HEK293 (cell line): Measurements from ENCODE around the gene TADA2B.

Source experiments
- CTCF ChIA-PET: fragments of 350-600 bp; formaldehyde crosslinking; extraction: SDS; loops from one replicate; lab custom pipeline; 2021; ENCODE audit warnings: antibody characterized with exemption; lab: Yijun Ruan, JAX
- POLR2A ChIA-PET: fragments of 300-600 bp; formaldehyde crosslinking; extraction: SDS; loops from one replicate; lab custom pipeline; 2020; ENCODE audit warnings: antibody characterized with exemption, inconsistent platforms; lab: Yijun Ruan, JAX
- H3K27ac ChIP-seq: fragments of 200-500 bp; sonication (Bioruptor generic); 2 replicates; pipeline ENCODE4 v1.5.1; 2014; ENCODE audit warnings: low read depth, low read length, control low read depth, inconsistent platforms; ENCODE audit errors: extremely low read depth
- H3K36me3 ChIP-seq, 2 experiments: fragments of 200-500 bp in 1 of 2; sonication (Bioruptor generic) in 1 of 2; 1 replicate in 1 of 2; 2 replicates in 1 of 2; pipeline ENCODE4 v1.5.1; 2014 to 2017; ENCODE audit warnings: inconsistent platforms in 2 of 2, low read length in 2 of 2; ENCODE audit not compliant: control insufficient read depth in 2 of 2, insufficient read depth in 1 of 2
- H3K4me1 ChIP-seq: fragments of 200-500 bp; sonication (Bioruptor generic); 2 replicates; pipeline ENCODE4 v1.5.1; 2014; ENCODE audit warnings: mild to moderate bottlenecking, low read length, inconsistent platforms; ENCODE audit not compliant: control insufficient read depth, insufficient read depth
- H3K4me3 ChIP-seq: 2 replicates; pipeline ENCODE4 v1.5.1; 2011; ENCODE audit warnings: low read depth, mild to moderate bottlenecking, control low read depth, low read length, moderate library complexity
- H3K9me3 ChIP-seq: fragments of 200-500 bp; sonication (Bioruptor generic); 2 replicates; pipeline ENCODE4 v1.5.1; 2014; ENCODE audit warnings: low read depth, low read length, inconsistent platforms; ENCODE audit not compliant: control insufficient read depth, insufficient read depth
- HOXC10 ChIP-seq: sonication (generic); formaldehyde crosslinking; IDR thresholded peaks from 2 replicates; pipeline ENCODE4 v1.8.1; 2023; ENCODE audit warnings: mild to moderate bottlenecking, missing genetic modification reagents
- KLF1 ChIP-seq: fragments of 450-650 bp; formaldehyde crosslinking; IDR thresholded peaks from 2 replicates; pipeline ENCODE4 v1.5.1; 2016; ENCODE audit warnings: missing biosample characterization, missing genetic modification characterization
- KLF10 ChIP-seq: fragments of 450-650 bp; IDR thresholded peaks from 2 replicates; pipeline ENCODE4 v1.5.1; 2018; ENCODE audit warnings: missing biosample characterization, mild to moderate bottlenecking, missing genetic modification characterization
- KLF16 ChIP-seq: fragments of 450-650 bp; formaldehyde crosslinking; IDR thresholded peaks from 2 replicates; pipeline ENCODE4 v1.5.1; 2017; ENCODE audit warnings: missing biosample characterization, missing genetic modification characterization
- KLF8 ChIP-seq: fragments of 450-650 bp; formaldehyde crosslinking; IDR thresholded peaks from 2 replicates; pipeline ENCODE4 v1.5.1; 2016; ENCODE audit warnings: missing biosample characterization, missing genetic modification characterization
- KLF9 ChIP-seq: fragments of 450-650 bp; formaldehyde crosslinking; IDR thresholded peaks from 2 replicates; pipeline ENCODE4 v1.5.1; 2016; ENCODE audit warnings: missing biosample characterization, missing genetic modification characterization, low read depth
- TCF7L2 ChIP-seq: IDR thresholded peaks from 2 replicates; pipeline ENCODE4 v1.6.1; 2011; ENCODE audit warnings: low read depth, mild to moderate bottlenecking, inconsistent platforms, low read length, moderate library complexity, borderline replicate concordance
- TRIM28 ChIP-seq: IDR thresholded peaks from 2 replicates; pipeline ENCODE4 v1.6.1; 2011; ENCODE audit warnings: low read length, control low read depth, borderline replicate concordance
- YY1 ChIP-seq: fragments of 450-650 bp; formaldehyde crosslinking; IDR thresholded peaks from 2 replicates; pipeline ENCODE4 v1.5.1; 2018; ENCODE audit warnings: missing biosample characterization, missing genetic modification characterization
- ZBTB20 ChIP-seq: fragments of 450-650 bp; formaldehyde crosslinking; IDR thresholded peaks from 2 replicates; pipeline ENCODE4 v1.5.1; 2016; ENCODE audit warnings: missing biosample characterization, missing genetic modification characterization
- ZFP69B ChIP-seq: fragments of 450-650 bp; formaldehyde crosslinking; IDR thresholded peaks from 2 replicates; pipeline ENCODE4 v1.5.1; 2016; ENCODE audit warnings: missing biosample characterization, missing genetic modification characterization
- ZNF112 ChIP-seq: fragments of 450-650 bp; formaldehyde crosslinking; IDR thresholded peaks from 2 replicates; pipeline ENCODE4 v1.5.0; 2017; ENCODE audit warnings: missing biosample characterization, missing genetic modification characterization
- ZNF146 ChIP-seq: fragments of 450-650 bp; formaldehyde crosslinking; IDR thresholded peaks from 2 replicates; pipeline ENCODE4 v1.5.1; 2016; ENCODE audit warnings: missing biosample characterization, missing genetic modification characterization
- ZNF174 ChIP-seq: fragments of 450-650 bp; formaldehyde crosslinking; IDR thresholded peaks from 2 replicates; pipeline ENCODE4 v1.5.0; 2017; ENCODE audit warnings: missing biosample characterization, mild to moderate bottlenecking, missing genetic modification characterization
- ZNF202 ChIP-seq: fragments of 450-650 bp; formaldehyde crosslinking; IDR thresholded peaks from 2 replicates; pipeline ENCODE4 v1.5.1; 2016; ENCODE audit warnings: missing biosample characterization, missing genetic modification characterization, borderline replicate concordance
- ZNF214 ChIP-seq: fragments of 450-650 bp; formaldehyde crosslinking; IDR thresholded peaks from 2 replicates; pipeline ENCODE4 v1.5.1; 2017; ENCODE audit warnings: missing biosample characterization, mild to moderate bottlenecking, missing genetic modification characterization, borderline replicate concordance
- ZNF23 ChIP-seq: fragments of 450-650 bp; formaldehyde crosslinking; IDR thresholded peaks from 2 replicates; pipeline ENCODE4 v1.5.1; 2016; ENCODE audit warnings: missing biosample characterization, missing genetic modification characterization, borderline replicate concordance
- ZNF274 ChIP-seq, 2 experiments: fragments of 200-500 bp in 1 of 2; fragments of 450-650 bp in 1 of 2; sonication (Bioruptor generic) in 1 of 2; formaldehyde crosslinking in 1 of 2; IDR thresholded peaks; 2 replicates each; pipeline versions ENCODE4 v1.5.1 to v1.6.1; 2014 to 2016; ENCODE audit warnings: borderline replicate concordance in 1 of 2, inconsistent platforms in 1 of 2, low read length in 1 of 2, missing biosample characterization in 1 of 2, missing genetic modification characterization in 1 of 2
- ZNF391 ChIP-seq: fragments of 450-650 bp; formaldehyde crosslinking; IDR thresholded peaks from 2 replicates; pipeline ENCODE4 v1.5.1; 2016; ENCODE audit warnings: low read depth, missing biosample characterization, missing genetic modification characterization, borderline replicate concordance
- ZNF394 ChIP-seq: fragments of 450-650 bp; formaldehyde crosslinking; IDR thresholded peaks from 2 replicates; pipeline ENCODE4 v1.5.1; 2016; ENCODE audit warnings: missing biosample characterization, missing genetic modification characterization, mild to moderate bottlenecking, moderate library complexity, borderline replicate concordance
- ZNF571 ChIP-seq: fragments of 450-650 bp; formaldehyde crosslinking; IDR thresholded peaks from 2 replicates; pipeline ENCODE4 v1.5.0; 2017; ENCODE audit warnings: missing biosample characterization, missing genetic modification characterization
- ZNF629 ChIP-seq: fragments of 450-650 bp; formaldehyde crosslinking; IDR thresholded peaks from 2 replicates; pipeline ENCODE4 v1.5.1; 2017; ENCODE audit warnings: missing biosample characterization, missing genetic modification characterization
- ZNF660 ChIP-seq: fragments of 450-650 bp; IDR thresholded peaks from 2 replicates; pipeline ENCODE4 v1.5.1; 2018; ENCODE audit warnings: missing biosample characterization, mild to moderate bottlenecking, missing genetic modification characterization
- ZNF701 ChIP-seq: fragments of 450-650 bp; formaldehyde crosslinking; IDR thresholded peaks from 2 replicates; pipeline ENCODE4 v1.5.1; 2016; ENCODE audit warnings: missing biosample characterization, missing genetic modification characterization
- ZNF707 ChIP-seq: fragments of 450-650 bp; formaldehyde crosslinking; IDR thresholded peaks from 2 replicates; pipeline ENCODE4 v1.5.1; 2016; ENCODE audit warnings: missing biosample characterization, missing genetic modification characterization
- ZNF768 ChIP-seq: fragments of 450-650 bp; formaldehyde crosslinking; IDR thresholded peaks from 2 replicates; pipeline ENCODE4 v1.5.1; 2018; ENCODE audit warnings: missing biosample characterization, mild to moderate bottlenecking, missing genetic modification characterization
- ZNF791 ChIP-seq: fragments of 450-650 bp; formaldehyde crosslinking; IDR thresholded peaks from 2 replicates; pipeline ENCODE4 v1.5.1; 2016; ENCODE audit warnings: missing biosample characterization, missing genetic modification characterization
- TF ChIP-seq, protein P1 (sequence below): fragments of 450-650 bp; formaldehyde crosslinking; IDR thresholded peaks from 2 replicates; pipeline ENCODE4 v1.5.1; 2016; ENCODE audit warnings: missing biosample characterization, missing genetic modification characterization
- TF ChIP-seq, protein P2 (sequence below): fragments of 450-650 bp; formaldehyde crosslinking; IDR thresholded peaks from 2 replicates; pipeline ENCODE4 v1.5.1; 2016; ENCODE audit warnings: missing biosample characterization, missing genetic modification characterization
- TF ChIP-seq, protein P3 (sequence below): fragments of 450-650 bp; formaldehyde crosslinking; IDR thresholded peaks from 2 replicates; pipeline ENCODE4 v1.5.1; 2016; ENCODE audit warnings: missing biosample characterization, missing genetic modification characterization
- TF ChIP-seq, protein P4 (sequence below): fragments of 450-650 bp; formaldehyde crosslinking; IDR thresholded peaks from 2 replicates; pipeline ENCODE4 v1.5.1; 2016; ENCODE audit warnings: missing biosample characterization, missing genetic modification characterization
- TF ChIP-seq, protein P5 (sequence below): fragments of 450-650 bp; formaldehyde crosslinking; optimal IDR thresholded peaks from 2 replicates; pipeline ENCODE3; 2016; ENCODE audit warnings: missing biosample characterization, mild to moderate bottlenecking, missing genetic modification characterization

Gene TADA2B

DNA sequence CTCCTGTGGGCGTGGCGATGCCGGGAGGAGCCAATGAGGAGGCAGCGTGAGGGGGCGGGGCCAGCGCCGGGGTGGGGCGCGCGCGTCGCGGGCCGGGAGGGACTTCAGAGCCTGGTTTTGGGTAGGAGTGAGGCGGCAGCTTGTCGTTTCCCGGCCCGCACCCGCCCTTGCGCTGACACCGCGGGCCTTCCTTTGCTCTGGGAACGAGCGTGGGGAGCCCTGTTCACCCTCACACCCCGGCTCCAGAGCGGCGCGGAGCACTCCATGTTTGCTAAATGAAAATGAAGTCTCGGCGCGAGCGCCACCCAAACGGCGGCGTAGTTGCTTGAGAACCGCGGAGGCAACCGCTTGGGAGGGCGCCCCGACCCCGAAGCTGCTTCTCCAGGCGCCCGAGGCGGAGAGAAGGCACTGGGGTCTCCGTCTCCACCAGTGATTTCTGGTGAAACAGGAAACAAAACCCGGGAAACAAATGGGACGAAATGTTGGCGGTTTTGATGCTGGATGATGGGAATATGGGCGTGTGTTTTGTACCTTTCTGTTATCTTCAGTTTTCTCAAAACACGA lies 25.2 kb downstream of the TADA2B start:
- peaks cover 0 to 32% of the 10 kb centered on the region in 2 experiments; a peak in 2 of 3 replicates for H3K36me3 ChIP-seq
- H3K4me3 ChIP-seq: peak overlapping the region; percentile 62
- ChIA-PET POLR2A (interaction anchor here (0.5 to 2.3 kb wide), 21 partner anchors 9 to 961 kb away, joined by 3 to 14 read pairs (median 5); partner anchors contain the start of genes MRFAP1, TADA2B and TBC1D14), CTCF (interaction anchor here (0.7 to 6.3 kb wide), 5 partner anchors 14 to 394 kb away, joined by 3 to 69 read pairs (median 15); partner anchors contain the start of gene TADA2B)
- H3K4me1 ChIP-seq: peaks cover 2% of the 10 kb centered on the region; the same call in 1 of the 2 replicates
- H3K9me3 ChIP-seq: no peaks in the 10 kb centered on the region
- H3K27ac ChIP-seq: no peak overlapping the region
- TF ChIP-seq HOXC10 (no peak), ZNF391 (tag by site-specific recombination) (no peak), ZNF214 (tag by site-specific recombination) (no peak), ZNF791 (tag by site-specific recombination) (no peak), ZNF146 (tag by site-specific recombination) (no peak), TRIM28 (no peak), ZFP69B (tag by site-specific recombination) (no peak), ZNF571 (tag by site-specific recombination) (no peak), ZNF394 (tag by site-specific recombination) (no peak), ZNF112 (tag by site-specific recombination) (no peak), ZNF707 (tag by site-specific recombination) (no peak), ZNF660 (no peak), KLF9 (tag by site-specific recombination) (peak; percentile 88), KLF10 (tag by site-specific recombination) (peak; percentile 56; the same call in 1 of the 2 replicates), ZNF629 (tag by site-specific recombination) (no peak), KLF1 (tag by site-specific recombination) (0 out of 2 replicates have a peak, but pooled peaks have one; percentile 43), ZNF23 (tag by site-specific recombination) (no peak), ZNF768 (tag by site-specific recombination) (no peak), YY1 (tag by site-specific recombination) (no peak), ZNF174 (no peak), KLF16 (tag by site-specific recombination) (no peak), ZNF274 (IDR thresholded peaks at IDR 0.05; ENCODE audit: low read length) (no peak), ZNF274 (tag by site-specific recombination; IDR thresholded peaks at IDR 0.05; ENCODE audit: borderline replicate concordance) (no peak), ZNF701 (tag by site-specific recombination) (no peak), ZNF202 (no peak), ZBTB20 (no peak; the same call in 1 of the 2 replicates), KLF8 (tag by site-specific recombination) (peak; percentile 74), TCF7L2 (no peak)
- TF ChIP-seq, protein P1, sequence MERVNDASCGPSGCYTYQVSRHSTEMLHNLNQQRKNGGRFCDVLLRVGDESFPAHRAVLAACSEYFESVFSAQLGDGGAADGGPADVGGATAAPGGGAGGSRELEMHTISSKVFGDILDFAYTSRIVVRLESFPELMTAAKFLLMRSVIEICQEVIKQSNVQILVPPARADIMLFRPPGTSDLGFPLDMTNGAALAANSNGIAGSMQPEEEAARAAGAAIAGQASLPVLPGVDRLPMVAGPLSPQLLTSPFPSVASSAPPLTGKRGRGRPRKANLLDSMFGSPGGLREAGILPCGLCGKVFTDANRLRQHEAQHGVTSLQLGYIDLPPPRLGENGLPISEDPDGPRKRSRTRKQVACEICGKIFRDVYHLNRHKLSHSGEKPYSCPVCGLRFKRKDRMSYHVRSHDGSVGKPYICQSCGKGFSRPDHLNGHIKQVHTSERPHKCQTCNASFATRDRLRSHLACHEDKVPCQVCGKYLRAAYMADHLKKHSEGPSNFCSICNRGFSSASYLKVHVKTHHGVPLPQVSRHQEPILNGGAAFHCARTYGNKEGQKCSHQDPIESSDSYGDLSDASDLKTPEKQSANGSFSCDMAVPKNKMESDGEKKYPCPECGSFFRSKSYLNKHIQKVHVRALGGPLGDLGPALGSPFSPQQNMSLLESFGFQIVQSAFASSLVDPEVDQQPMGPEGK (tag by site-specific recombination): peak; percentile 46
- TF ChIP-seq, protein P2, sequence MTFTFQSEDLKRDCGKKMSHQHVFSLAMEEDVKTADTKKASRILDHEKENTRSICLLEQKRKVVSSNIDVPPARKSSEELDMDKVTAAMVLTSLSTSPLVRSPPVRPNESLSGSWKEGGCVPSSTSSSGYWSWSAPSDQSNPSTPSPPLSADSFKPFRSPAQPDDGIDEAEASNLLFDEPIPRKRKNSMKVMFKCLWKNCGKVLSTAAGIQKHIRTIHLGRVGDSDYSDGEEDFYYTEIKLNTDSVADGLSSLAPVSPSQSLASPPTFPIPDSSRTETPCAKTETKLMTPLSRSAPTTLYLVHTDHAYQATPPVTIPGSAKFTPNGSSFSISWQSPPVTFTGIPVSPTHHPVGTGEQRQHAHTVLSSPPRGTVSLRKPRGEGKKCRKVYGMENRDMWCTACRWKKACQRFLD (tag by site-specific recombination): no peak
- TF ChIP-seq, protein P3, sequence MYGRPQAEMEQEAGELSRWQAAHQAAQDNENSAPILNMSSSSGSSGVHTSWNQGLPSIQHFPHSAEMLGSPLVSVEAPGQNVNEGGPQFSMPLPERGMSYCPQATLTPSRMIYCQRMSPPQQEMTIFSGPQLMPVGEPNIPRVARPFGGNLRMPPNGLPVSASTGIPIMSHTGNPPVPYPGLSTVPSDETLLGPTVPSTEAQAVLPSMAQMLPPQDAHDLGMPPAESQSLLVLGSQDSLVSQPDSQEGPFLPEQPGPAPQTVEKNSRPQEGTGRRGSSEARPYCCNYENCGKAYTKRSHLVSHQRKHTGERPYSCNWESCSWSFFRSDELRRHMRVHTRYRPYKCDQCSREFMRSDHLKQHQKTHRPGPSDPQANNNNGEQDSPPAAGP (tag by site-specific recombination): no peak
- TF ChIP-seq, protein P4, sequence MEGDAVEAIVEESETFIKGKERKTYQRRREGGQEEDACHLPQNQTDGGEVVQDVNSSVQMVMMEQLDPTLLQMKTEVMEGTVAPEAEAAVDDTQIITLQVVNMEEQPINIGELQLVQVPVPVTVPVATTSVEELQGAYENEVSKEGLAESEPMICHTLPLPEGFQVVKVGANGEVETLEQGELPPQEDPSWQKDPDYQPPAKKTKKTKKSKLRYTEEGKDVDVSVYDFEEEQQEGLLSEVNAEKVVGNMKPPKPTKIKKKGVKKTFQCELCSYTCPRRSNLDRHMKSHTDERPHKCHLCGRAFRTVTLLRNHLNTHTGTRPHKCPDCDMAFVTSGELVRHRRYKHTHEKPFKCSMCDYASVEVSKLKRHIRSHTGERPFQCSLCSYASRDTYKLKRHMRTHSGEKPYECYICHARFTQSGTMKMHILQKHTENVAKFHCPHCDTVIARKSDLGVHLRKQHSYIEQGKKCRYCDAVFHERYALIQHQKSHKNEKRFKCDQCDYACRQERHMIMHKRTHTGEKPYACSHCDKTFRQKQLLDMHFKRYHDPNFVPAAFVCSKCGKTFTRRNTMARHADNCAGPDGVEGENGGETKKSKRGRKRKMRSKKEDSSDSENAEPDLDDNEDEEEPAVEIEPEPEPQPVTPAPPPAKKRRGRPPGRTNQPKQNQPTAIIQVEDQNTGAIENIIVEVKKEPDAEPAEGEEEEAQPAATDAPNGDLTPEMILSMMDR (tag by site-specific recombination): 0 out of 2 replicates have a peak, but pooled peaks have one; percentile 14
- TF ChIP-seq, protein P5, sequence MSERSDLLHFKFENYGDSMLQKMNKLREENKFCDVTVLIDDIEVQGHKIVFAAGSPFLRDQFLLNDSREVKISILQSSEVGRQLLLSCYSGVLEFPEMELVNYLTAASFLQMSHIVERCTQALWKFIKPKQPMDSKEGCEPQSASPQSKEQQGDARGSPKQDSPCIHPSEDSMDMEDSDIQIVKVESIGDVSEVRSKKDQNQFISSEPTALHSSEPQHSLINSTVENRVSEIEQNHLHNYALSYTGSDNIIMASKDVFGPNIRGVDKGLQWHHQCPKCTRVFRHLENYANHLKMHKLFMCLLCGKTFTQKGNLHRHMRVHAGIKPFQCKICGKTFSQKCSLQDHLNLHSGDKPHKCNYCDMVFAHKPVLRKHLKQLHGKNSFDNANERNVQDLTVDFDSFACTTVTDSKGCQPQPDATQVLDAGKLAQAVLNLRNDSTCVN: peak; percentile 18
